CD4-positive, CD25-positive, alpha-beta regulatory T cell (primary cell): ENCODE results near the gene SLC2A9. TPM values are rescaled to one million over a fixed set of nuclear protein-coding genes. Genes with fewer than 3 reads are reported as not detected.

Experiments used
- ATAC-seq, 2 donors: fragments of 150-1000 bp; cut with Tn5 transposase; one replicate each; pipeline ENCODE4 v1.10.0; 2021; ENCODE audit warnings: low read depth in 2 of 2, moderate number of reproducible peaks in 2 of 2, moderate library complexity in 1 of 2
- DNase-seq, 3 donors: peaks; one replicate each; pipeline versions ENCODE4 v3.0.0 to v3.0.0-alpha.2; 2012 to 2022; ENCODE audit warnings: mixed read lengths in 1 of 3
- H3K27ac ChIP-seq: one replicate; pipeline ENCODE4 v1.7.0; 2013; ENCODE audit warnings: mild to moderate bottlenecking, low read length; ENCODE audit not compliant: insufficient read depth, poor library complexity, severe bottlenecking
- H3K27me3 ChIP-seq: one replicate; pipeline ENCODE4 v1.7.0; 2013; ENCODE audit warnings: low read length; ENCODE audit not compliant: control insufficient read depth, insufficient read depth
- H3K36me3 ChIP-seq: one replicate; pipeline ENCODE4 v1.7.0; 2013; ENCODE audit warnings: mild to moderate bottlenecking, low read length, moderate library complexity; ENCODE audit not compliant: control insufficient read depth, insufficient read depth
- H3K4me1 ChIP-seq: 2 replicates; pipeline ENCODE4 v1.7.0; 2013; ENCODE audit warnings: mild to moderate bottlenecking, low read length; ENCODE audit not compliant: insufficient read depth, control insufficient read depth, poor library complexity, severe bottlenecking
- H3K4me3 ChIP-seq: one replicate; pipeline ENCODE4 v1.7.0; 2013; ENCODE audit warnings: low read depth, mild to moderate bottlenecking, low read length, moderate library complexity
- H3K9me3 ChIP-seq, 2 experiments: 1 replicate in 1 of 2; 2 replicates in 1 of 2; pipeline ENCODE4 v1.7.0; 2013; ENCODE audit warnings: low read length in 2 of 2, mild to moderate bottlenecking in 1 of 2, moderate library complexity in 1 of 2; ENCODE audit not compliant: control insufficient read depth in 2 of 2
- H3K27ac Mint-ChIP-seq, 3 donors: one replicate each; pipeline ENCODE4 v1.8.0; 2020 to 2022; ENCODE audit warnings: mild to moderate bottlenecking in 3 of 3, mixed read lengths in 3 of 3, moderate library complexity in 2 of 3
- H3K27me3 Mint-ChIP-seq: one replicate; pipeline ENCODE4 v1.8.0; 2022; ENCODE audit warnings: mild to moderate bottlenecking, mixed read lengths
- H3K36me3 Mint-ChIP-seq: one replicate; pipeline ENCODE4 v1.8.0; 2020; ENCODE audit warnings: mixed read lengths
- H3K4me1 Mint-ChIP-seq, 4 donors: one replicate each; pipeline ENCODE4 v1.8.0; 2020 to 2022; ENCODE audit warnings: mixed read lengths in 4 of 4, mild to moderate bottlenecking in 1 of 4
- H3K4me3 Mint-ChIP-seq, 4 donors: one replicate each; pipeline ENCODE4 v1.8.0; 2020 to 2022; ENCODE audit warnings: mild to moderate bottlenecking in 4 of 4, mixed read lengths in 4 of 4, moderate library complexity in 3 of 4
- H3K9me3 Mint-ChIP-seq, 7 donors: one replicate each; pipeline ENCODE4 v1.8.0; 2020 to 2022; ENCODE audit warnings: mixed read lengths in 7 of 7, mild to moderate bottlenecking in 3 of 7, moderate library complexity in 2 of 7
- polyA plus RNA-seq, 4 donors: library from polyadenylated mRNA; unstranded; fragments of 300-500 nt; fragmentation: Illumina TruSeq; gene quantifications; one replicate each; pipeline ENCODE4 v1.2.3, GENCODE V29; 2021
- total RNA-seq: library from RNA; stranded (reverse); gene quantifications from one replicate; pipeline ENCODE4 v1.2.3, GENCODE V29; 2022

Gene SLC2A9
- total and polyA plus RNA-seq, 5 donors from 2014 or later = 0.41 to 5.7 (median 0.81) TPM

GRCh38 chr4:9926586-9926985 lies 94.7 kb downstream of the SLC2A9 start:
- Mint-ChIP-seq H3K9me3 (no peaks in the 10 kb centered on the region), H3K4me3 (no peak overlapping the region), H3K27me3 (peaks cover 7% of the 10 kb centered on the region), H3K27ac (no peak overlapping the region), H3K4me1 (no peaks in the 10 kb centered on the region), H3K36me3 (no peaks in the 10 kb centered on the region)
- Histone ChIP-seq H3K36me3 (no peaks in the 10 kb centered on the region), H3K9me3 (no peaks in the 10 kb centered on the region), H3K27me3 (no peaks in the 10 kb centered on the region), H3K27ac (no peak overlapping the region), H3K4me3 (no peak overlapping the region), H3K4me1 (no peaks in the 10 kb centered on the region)
- ATAC-seq (no peak), DNase-seq (no peak)

- no peak for DNase-seq
- H3K27ac Mint-ChIP-seq = no peak overlapping the region
- no peaks in the 10 kb centered on the region for H3K27me3 ChIP-seq
- no peak for ATAC-seq
- H3K27ac ChIP-seq = no peak overlapping the region
- H3K36me3 ChIP-seq = no peaks in the 10 kb centered on the region
- H3K36me3 Mint-ChIP-seq = no peaks in the 10 kb centered on the region
- H3K4me3 Mint-ChIP-seq = no peak overlapping the region
- H3K4me3 ChIP-seq = no peak overlapping the region
- H3K9me3 ChIP-seq = no peaks in the 10 kb centered on the region
- H3K9me3 Mint-ChIP-seq = no peaks in the 10 kb centered on the region
- H3K4me1 ChIP-seq = no peaks in the 10 kb centered on the region
- no peaks in the 10 kb centered on the region for H3K4me1 Mint-ChIP-seq
- peaks cover 7% of the 10 kb centered on the region for H3K27me3 Mint-ChIP-seq
Measured at GRCh38 chr4:9925750-9926439, 95.4 kb downstream of the SLC2A9 start.

GRCh38 chr4:9924750-9925149 lies 96.5 kb downstream of the SLC2A9 start:
- no peaks in the 10 kb centered on the region for H3K9me3 Mint-ChIP-seq
- no peaks in the 10 kb centered on the region for H3K4me1 Mint-ChIP-seq
- Histone ChIP-seq H3K4me1 (no peaks in the 10 kb centered on the region), H3K4me3 (no peak overlapping the region), H3K27me3 (no peaks in the 10 kb centered on the region), H3K36me3 (no peaks in the 10 kb centered on the region), H3K9me3 (no peaks in the 10 kb centered on the region), H3K27ac (no peak overlapping the region)
- ATAC-seq (no peak), DNase-seq (no peak)
- H3K4me3 Mint-ChIP-seq = no peak overlapping the region
- no peaks in the 10 kb centered on the region for H3K36me3 Mint-ChIP-seq
- H3K27me3 Mint-ChIP-seq = peaks cover 7% of the 10 kb centered on the region
- peak overlapping the region in 2 of 3 donors; percentile 30 to 91 for H3K27ac Mint-ChIP-seq

GRCh38 chr4:9923195-9923812 lies 98.0 kb downstream of the SLC2A9 start:
- ATAC-seq (no peak), DNase-seq (no peak)
- no peak overlapping the region for H3K27ac ChIP-seq
- H3K4me3 ChIP-seq = no peak overlapping the region
- H3K4me1 ChIP-seq = no peaks in the 10 kb centered on the region
- no peaks in the 10 kb centered on the region for H3K4me1 Mint-ChIP-seq
- no peaks in the 10 kb centered on the region for H3K36me3 Mint-ChIP-seq
- H3K9me3 Mint-ChIP-seq = no peaks in the 10 kb centered on the region
- no peak overlapping the region for H3K27ac Mint-ChIP-seq
- no peaks in the 10 kb centered on the region for H3K9me3 ChIP-seq
- peaks cover 7% of the 10 kb centered on the region for H3K27me3 Mint-ChIP-seq
- H3K36me3 ChIP-seq = no peaks in the 10 kb centered on the region
- H3K4me3 Mint-ChIP-seq = no peak overlapping the region
- no peaks in the 10 kb centered on the region for H3K27me3 ChIP-seq

- Histone ChIP-seq H3K36me3 (no peaks in the 10 kb centered on the region), H3K4me1 (no peaks in the 10 kb centered on the region), H3K4me3 (no peak overlapping the region), H3K9me3 (no peaks in the 10 kb centered on the region), H3K27ac (no peak overlapping the region), H3K27me3 (no peaks in the 10 kb centered on the region)
- Mint-ChIP-seq H3K36me3 (no peaks in the 10 kb centered on the region), H3K27me3 (peaks cover 7% of the 10 kb centered on the region), H3K4me1 (no peaks in the 10 kb centered on the region), H3K9me3 (no peaks in the 10 kb centered on the region), H3K27ac (no peak overlapping the region), H3K4me3 (no peak overlapping the region)
- ATAC-seq = no peak
- DNase-seq = no peak
Measured at GRCh38 chr4:9921326-9921725, 100.0 kb downstream of the SLC2A9 start.

- Histone ChIP-seq H3K36me3 (no peaks in the 10 kb centered on the region), H3K27me3 (no peaks in the 10 kb centered on the region), H3K4me3 (no peak overlapping the region), H3K9me3 (no peaks in the 10 kb centered on the region), H3K27ac (no peak overlapping the region), H3K4me1 (no peaks in the 10 kb centered on the region)
- H3K27ac Mint-ChIP-seq = no peak overlapping the region
- peaks cover 7% of the 10 kb centered on the region for H3K27me3 Mint-ChIP-seq
- H3K9me3 Mint-ChIP-seq = no peaks in the 10 kb centered on the region
- H3K36me3 Mint-ChIP-seq = no peaks in the 10 kb centered on the region
- H3K4me3 Mint-ChIP-seq = no peak overlapping the region
- DNase-seq (no peak), ATAC-seq (no peak)
- no peaks in the 10 kb centered on the region for H3K4me1 Mint-ChIP-seq
Measured at GRCh38 chr4:9920029-9920428, 101.3 kb downstream of the SLC2A9 start.

- H3K36me3 ChIP-seq = no peaks in the 10 kb centered on the region
- no peak for DNase-seq
- no peaks in the 10 kb centered on the region for H3K9me3 ChIP-seq
- no peak overlapping the region for H3K4me3 ChIP-seq
- Mint-ChIP-seq H3K27me3 (no peaks in the 10 kb centered on the region), H3K4me1 (no peaks in the 10 kb centered on the region), H3K27ac (no peak overlapping the region), H3K4me3 (no peak overlapping the region), H3K9me3 (peaks cover 0 to under 1% (median 0%) of the 10 kb centered on the region in 7 donors), H3K36me3 (no peaks in the 10 kb centered on the region)
- H3K27me3 ChIP-seq = no peaks in the 10 kb centered on the region
- H3K4me1 ChIP-seq = no peaks in the 10 kb centered on the region
- ATAC-seq = no peak
- H3K27ac ChIP-seq = no peak overlapping the region
Measured at GRCh38 chr4:9919047-9919446, 102.2 kb downstream of the SLC2A9 start.

GRCh38 chr4:9918484-9918883 lies 102.8 kb downstream of the SLC2A9 start:
- no peaks in the 10 kb centered on the region for H3K9me3 ChIP-seq
- no peaks in the 10 kb centered on the region for H3K4me1 Mint-ChIP-seq
- H3K4me3 Mint-ChIP-seq = no peak overlapping the region
- H3K27ac Mint-ChIP-seq = no peak overlapping the region
- no peaks in the 10 kb centered on the region for H3K36me3 Mint-ChIP-seq
- H3K4me3 ChIP-seq = no peak overlapping the region
- no peaks in the 10 kb centered on the region for H3K4me1 ChIP-seq
- H3K27me3 Mint-ChIP-seq = no peaks in the 10 kb centered on the region
- no peak for DNase-seq
- H3K36me3 ChIP-seq = no peaks in the 10 kb centered on the region
- no peak for ATAC-seq
- H3K27me3 ChIP-seq = no peaks in the 10 kb centered on the region
- H3K27ac ChIP-seq = no peak overlapping the region
- peaks cover 0 to 3% (median 0%) of the 10 kb centered on the region in 7 donors for H3K9me3 Mint-ChIP-seq
